NCI-H82 treated with DMSO at 0.1 percent for 48 hours (cell line): ENCODE data around the gene LBHD2.

Source experiments
- DNase-seq: peaks from one replicate; lab custom pipeline; 2025; ENCODE audit not compliant: unreplicated experiment; lab: John Stamatoyannopoulos, UW

The LBHD2 gene

DNA sequence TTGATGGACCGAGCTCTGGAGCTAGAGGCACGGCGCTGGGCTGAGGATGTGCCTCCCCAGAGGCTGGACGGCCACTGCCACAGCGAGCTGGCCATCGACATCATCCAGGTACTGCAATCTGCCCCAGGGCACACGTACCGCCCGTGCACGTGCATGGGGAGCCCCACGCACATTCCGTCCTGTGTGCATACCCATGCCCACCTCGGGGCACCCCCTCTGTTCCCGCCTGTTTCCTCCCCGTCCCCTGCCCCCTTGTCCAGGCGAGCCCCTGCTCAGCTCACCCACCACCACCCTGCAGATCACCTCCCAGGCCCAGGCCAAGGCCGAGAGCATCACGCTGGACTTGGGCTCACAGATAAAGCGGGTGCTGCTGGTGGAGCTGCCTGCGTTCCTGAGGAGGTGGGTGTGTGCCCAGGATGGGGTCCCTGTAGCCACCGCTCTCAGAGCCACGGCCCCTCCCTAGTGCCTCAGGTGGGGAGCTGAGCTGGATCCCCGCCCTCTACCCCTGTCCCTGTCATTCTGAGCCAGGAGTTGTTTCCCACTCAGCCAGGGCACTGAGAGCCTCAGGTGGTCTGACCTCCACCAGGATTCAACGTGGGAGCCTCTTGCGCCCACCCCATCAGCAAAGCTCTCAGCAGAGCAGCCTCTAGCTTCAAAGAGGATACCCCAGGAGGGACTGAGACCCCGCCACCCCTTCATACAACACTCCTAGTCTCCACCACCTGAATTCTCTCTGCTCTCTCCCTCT lies 46.2 kb downstream of the LBHD2 start:
- no peak for DNase-seq

DNA sequence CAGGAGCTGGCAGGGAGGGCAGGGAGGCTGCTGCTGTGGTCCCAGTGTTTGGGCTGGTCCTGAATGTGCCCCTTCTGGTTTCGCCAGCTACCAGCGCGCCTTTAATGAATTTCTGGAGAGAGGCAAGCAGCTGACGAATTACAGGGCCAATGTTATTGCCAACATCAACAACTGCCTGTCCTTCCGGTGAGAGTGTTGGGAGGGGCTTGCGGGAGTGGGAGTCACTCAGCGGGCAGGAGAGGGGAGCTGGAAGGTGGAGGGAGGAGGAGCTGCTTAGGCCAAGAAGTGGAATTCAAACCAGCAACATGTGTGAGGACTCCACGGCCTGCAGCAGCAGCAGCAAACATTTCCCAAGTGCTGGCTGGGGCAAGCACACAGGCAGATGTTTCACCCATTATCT lies 47.0 kb downstream of the LBHD2 start:
- no peak for DNase-seq

DNA sequence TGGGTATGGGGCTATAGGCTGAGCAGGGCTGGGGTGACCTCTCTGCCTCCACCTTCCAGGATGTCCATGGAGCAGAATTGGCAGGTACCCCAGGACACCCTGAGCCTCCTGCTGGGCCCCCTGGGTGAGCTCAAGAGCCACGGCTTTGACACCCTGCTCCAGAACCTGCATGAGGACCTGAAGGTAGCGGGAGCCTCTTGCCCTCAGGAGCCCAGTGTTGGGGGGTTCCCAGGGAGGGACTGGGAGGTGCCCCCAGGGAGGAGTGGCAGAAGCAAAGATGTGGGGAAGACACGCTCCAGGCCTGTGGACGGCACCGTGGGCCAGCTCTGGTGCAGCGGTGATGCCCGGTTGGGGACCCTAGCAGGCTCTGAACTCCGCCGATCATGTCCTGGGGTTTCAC lies 47.6 kb downstream of the LBHD2 start:
- DNase-seq = no peak

DNA sequence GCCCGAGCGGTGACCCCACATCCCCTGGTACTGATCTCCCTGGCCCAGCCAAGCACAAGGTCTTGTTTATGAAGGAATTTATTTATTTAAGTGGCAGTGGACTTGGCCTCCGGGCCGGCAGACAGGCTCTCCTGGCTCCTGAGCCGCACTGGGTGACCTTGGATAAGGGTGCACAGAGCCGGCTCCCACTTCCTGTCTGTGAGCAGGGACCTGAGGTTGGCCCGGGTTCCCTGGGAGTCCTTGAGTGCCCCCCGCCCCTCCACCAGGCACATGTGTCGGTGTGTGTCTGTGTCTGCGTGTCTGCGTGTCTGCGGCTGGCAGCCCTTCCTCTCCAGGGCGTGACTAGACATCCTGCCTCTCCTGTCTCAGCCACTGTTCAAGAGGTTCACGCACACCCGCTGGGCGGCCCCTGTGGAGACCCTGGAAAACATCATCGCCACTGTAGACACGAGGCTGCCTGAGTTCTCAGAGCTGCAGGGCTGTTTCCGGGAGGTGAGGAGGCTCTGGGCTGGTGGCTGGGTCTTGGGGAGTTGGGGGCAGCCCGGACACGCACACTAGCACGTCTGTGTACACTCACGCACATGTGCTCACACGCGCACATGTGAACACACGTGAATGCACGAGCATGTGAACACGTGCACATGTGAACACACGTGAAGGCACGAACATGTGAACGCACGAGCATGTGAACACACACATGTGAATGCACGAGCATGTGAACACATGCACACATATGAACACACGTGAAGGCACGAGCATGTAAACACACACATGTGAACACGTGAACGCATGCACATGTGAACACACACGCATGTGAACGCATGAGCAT lies 48.6 kb downstream of the LBHD2 start:
- no peak for DNase-seq

DNA sequence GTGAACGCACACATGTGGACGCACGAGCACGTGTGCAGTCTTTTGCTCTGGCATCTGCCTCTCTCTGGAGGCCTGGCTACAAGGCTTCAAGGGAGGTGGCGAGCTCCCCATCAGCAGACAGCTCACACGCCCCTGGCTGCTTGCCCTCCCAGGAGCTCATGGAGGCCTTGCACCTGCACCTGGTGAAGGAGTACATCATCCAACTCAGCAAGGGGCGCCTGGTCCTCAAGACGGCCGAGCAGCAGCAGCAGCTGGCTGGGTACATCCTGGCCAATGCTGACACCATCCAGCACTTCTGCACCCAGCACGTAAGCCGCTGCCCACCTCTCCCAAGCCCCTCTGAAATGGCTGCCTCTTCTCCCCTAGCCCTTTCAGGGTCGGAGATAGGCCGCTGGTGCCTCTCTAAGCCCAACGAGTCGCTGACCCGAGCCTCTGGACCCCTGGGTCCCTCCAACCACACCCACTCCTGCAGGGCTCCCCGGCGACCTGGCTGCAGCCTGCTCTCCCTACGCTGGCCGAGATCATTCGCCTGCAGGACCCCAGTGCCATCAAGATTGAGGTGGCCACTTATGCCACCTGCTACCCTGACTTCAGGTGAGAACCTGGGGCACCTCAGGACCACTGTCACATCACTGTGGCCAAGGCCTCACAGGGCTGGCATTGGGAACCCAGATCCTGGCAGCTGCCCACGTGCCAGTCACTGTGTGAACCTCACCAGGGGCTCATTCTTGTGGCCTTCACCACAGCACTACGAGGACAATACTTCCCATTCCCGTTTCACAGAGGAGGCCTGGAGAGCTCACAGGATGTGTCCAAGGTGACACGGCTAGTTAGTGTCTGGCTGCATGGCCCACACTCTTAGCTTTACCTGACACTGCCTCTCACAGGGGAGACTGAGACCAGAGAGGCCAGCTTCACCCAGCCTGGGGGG lies 49.5 kb downstream of the LBHD2 start:
- no peak for DNase-seq

DNA sequence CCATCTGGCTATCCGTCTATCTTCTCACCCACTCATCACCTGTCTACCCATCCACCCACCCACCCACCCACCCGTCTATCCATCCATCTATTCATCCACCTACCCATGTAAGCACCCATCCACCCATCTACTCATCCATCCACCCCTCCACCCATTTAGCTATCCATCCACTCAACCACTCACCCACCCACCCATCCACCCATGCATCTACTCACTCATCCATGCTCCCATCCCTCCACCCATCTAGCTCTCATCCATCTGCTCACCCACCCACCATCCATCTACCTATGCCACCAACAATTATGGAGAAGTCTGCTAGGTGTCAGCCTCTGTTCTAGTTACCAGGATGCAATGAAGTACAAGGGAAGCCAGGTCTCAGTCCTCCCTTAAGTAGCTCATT lies 50.4 kb downstream of the LBHD2 start:
- DNase-seq = no peak

DNA sequence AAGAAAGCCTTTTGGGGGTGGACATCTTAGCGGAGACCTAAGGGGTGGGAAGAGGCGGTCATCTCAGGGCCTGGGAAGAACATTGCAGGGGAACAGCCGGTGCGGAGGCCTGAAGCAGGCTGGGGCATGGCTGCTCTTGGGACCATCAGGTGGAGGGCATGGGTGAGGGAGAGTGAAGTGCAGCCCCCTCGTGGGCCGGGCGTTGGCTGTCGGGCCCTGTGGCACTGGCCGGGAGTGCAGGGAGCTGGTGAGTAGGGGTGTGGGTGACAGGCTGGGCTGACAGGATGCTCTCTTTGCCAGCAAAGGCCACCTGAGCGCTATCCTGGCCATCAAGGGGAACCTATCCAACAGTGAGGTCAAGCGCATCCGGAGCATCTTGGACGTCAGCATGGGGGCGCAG lies 50.9 kb downstream of the LBHD2 start:
- DNase-seq = no peak

DNA sequence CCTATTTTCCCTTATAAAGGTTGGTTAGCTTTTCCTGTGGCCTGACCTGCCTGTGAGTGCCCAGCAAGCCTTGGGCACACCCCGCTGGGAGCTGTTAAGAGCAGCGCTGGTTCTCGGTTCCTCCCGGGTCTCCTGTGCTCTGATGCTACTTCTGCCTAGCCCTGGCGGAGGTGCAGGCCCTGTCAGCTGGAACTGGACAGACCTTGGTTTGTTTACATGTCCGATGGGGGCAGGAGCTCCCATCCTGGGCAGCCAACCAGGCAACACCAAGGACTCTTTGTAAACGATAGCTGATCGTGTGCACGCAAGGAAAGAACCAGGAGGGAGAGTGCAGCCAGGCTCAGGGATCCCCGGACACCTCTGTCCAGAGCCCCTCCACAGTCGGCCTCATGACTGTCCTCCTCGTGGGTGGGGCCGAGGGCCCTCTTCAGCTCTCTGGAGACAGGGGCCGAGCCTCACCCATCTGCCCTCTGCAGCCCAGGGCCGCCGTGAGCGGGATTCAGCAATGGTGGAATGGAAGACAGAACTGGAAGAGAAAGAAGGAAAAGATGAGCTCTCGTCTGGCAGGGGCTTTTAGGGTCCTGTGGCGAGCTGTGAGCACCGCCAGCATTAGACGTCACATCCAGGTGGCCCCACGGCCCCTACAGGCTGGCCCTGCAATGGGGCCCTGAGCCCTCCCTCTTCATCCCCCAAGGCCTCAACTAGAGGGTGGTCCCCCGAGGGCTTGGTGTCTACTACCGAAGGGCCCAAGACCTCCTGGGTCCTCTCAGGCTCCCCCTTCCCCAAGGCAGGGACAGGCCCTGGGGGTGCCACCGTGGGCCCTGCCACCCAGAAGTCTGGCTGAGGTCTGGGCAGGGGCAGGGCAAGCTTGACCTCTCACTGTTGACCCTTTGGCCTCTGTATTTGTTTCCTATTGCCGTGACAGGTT lies 51.6 kb downstream of the LBHD2 start:
- DNase-seq = no peak

DNA sequence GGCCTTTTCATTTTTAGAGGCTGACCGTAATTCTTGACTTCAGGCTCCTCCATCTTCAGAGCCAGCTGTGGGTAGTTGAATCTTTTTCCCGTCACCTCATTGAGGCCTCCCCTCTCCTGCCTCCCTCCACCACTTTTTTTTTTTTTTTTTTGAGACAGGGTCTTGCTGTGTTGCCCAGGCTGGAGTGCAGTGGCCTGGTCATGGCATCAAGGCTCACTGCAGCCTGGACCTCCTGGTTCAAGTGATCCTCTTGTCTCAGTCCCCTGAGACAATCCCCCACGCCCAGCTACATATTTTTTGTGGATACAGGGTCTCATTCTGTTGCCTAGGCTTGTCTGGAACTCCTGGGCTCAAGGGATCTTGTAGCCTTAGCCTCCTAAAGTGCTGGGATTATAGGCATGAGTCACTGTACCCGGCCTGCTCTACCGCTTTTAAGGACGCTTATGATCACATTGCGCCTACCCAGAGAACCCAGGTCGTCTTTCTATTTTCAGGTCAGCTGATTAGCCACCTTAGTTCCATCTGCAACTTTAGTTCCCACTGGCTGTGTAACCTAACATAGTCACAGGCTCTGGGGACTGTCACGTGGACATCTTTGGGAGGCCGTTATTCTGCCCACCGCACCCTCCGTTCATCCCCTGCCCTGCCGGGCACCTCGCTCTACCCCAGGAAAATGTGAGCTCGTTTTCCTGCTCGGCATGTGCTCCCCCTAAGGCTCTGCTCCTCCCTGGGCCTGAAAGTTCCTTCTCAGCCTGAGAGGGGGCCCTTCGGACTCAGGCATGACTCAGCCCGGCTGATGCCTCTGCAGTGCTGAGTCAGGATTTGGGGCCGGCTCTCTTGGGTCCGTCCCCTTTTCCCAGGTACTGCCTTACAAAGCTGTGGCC lies 52.6 kb downstream of the LBHD2 start:
- DNase-seq = no peak

DNA sequence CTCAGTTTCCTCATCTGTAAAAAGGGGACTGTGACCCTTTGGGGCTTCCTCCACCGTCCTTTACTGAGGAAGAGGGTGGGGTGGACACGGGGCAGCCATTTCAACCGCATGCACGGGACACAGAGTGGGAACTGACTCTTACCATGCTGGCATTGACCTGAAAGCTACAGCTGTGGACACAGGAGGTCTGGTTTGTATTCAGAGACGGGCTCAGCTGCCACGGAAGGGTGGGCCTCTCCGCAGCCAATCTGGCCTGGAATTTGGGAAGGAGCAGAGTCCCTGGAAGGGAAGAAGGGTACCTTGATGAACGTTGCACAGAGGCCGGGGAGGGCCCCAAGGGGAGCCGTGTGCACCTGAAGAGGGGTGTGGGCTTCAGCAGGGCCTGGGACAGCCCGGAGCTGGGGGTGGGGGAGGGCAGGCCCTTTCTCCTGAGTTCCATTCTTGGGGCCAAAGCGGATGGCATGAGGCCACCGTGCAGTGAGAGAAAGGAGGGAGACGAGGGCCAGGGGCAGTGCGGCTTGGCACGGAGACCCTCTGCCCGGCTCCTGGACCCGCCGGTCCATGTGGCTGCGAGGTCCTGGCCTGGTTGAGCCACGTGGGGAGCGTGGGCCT lies 53.8 kb downstream of the LBHD2 start:
- no peak for DNase-seq

DNA sequence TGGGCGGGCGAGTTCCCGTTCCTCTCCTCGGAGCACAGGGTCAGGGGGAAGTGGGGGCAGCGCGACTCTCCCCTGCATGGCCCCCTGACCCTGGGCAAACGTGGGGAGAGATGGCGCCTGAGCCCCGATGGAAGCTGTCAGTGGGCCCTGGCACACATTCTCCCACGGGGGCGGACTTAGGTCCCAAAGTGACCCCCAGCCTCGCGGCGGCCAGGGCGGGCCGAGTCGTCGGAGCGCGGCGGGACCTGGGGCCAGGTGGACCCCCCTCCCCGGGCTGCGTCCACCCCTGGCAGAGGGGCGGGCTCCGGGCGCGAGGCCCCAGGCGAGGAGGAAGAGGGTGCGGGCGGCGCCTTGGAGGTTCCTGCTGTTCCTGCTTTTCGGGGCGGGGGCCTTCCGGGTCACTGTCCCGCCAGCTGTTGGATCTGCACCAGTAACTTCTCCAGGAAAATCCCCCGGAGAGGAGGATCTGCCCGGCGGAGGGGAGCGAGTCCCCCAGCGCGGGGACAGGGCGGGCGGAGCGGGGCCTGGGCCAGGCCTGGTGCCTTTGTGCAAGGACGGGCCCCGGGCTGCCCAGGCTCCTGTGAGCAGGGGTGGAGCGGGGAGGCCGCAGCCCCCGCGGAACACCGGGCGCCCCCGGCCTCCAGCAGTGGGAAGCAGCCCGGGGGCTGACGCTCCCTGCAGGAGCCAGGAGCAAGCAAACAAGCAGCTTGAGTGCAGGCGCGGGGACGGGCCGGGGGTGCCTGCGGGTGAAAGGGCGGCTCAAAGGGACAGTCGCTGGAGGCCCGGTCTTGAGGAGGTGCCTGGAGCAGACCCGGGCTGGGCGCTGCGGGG lies 54.5 kb downstream of the LBHD2 start:
- DNase-seq = no peak

DNA sequence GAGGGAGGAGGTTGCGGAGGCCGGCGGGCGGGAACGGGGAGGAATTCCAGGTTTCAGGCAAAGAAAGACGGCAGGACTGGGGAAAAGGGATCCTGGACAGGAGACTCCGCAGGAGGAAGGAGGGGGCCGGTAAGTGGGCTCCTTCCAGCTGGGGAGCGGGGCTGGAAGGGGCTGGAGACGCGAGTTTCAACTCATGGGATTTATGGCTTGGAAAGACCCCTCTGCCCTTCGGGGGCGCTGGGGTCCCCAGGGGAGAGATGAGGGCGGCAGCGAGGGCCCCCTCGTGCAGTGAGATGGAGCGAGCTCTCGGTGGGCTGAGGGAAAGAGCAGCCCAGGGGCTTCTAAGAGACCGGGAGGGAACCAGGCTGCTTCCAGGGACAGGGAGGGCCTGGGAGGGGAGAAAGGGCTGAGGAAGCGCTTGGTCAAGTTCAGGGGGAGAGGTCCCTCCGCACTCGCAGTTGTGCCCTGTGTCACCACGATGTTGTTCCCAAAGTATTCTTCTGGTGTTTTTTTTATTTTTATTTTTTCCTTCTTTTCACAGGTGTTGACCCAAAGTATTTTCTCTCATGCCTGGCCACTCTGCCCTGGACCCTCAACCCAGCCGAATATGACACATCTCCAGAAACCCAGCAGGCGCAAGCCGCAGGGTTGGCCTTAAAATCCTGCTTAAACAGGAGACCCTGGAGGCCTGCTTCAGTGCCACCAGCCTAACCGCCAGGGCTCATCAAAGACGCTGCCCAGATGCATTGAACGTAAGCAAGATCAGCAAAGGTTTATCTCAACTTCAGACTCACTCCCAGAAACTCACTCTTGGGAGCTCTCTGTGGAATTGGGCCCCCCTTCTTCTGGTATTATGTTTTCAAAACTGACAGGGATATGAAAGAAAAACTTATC lies 55.4 kb downstream of the LBHD2 start:
- DNase-seq = no peak
